Neural progenitor cell (in vitro differentiated cells): ENCODE measurements around the gene GALNTL6. TPM values are rescaled to one million over a fixed set of nuclear protein-coding genes. Genes with fewer than 3 reads are reported as not detected.

Source experiments
- DNase-seq: peaks from one replicate; pipeline ENCODE4 v3.0.0-alpha.2; 2016; ENCODE audit warnings: low spot score
- H2AFZ ChIP-seq: fragments of 200-600 bp; sonication (generic); replicated peaks from 2 replicates; pipeline ENCODE4 v1.6.1; 2016; ENCODE audit warnings: antibody characterized with exemption
- H3F3A ChIP-seq: fragments of 200-600 bp; sonication (generic); 2 replicates; pipeline ENCODE4 v1.6.1; 2016; ENCODE audit warnings: antibody characterized with exemption, low read depth
- H3K27ac ChIP-seq: fragments of 200-600 bp; sonication (generic); 2 replicates; pipeline ENCODE4 v1.5.1; 2016; ENCODE audit warnings: mild to moderate bottlenecking
- H3K27me3 ChIP-seq: fragments of 200-600 bp; sonication (generic); 2 replicates; pipeline ENCODE4 v1.6.1; 2016; ENCODE audit warnings: mild to moderate bottlenecking, moderate library complexity
- H3K36me3 ChIP-seq: fragments of 200-600 bp; sonication (generic); 2 replicates; pipeline ENCODE4 v1.5.1; 2016
- H3K4me1 ChIP-seq: fragments of 200-600 bp; sonication (generic); 2 replicates; pipeline ENCODE4 v1.6.1; 2016; ENCODE audit warnings: mixed run types
- H3K4me2 ChIP-seq: fragments of 200-600 bp; sonication (generic); 2 replicates; pipeline ENCODE4 v1.6.1; 2016
- H3K4me3 ChIP-seq: fragments of 200-600 bp; sonication (generic); 2 replicates; pipeline ENCODE4 v1.5.1; 2016
- H3K79me2 ChIP-seq: fragments of 200-600 bp; sonication (generic); 2 replicates; pipeline ENCODE4 v1.6.1; 2016; ENCODE audit warnings: low read depth
- H3K9ac ChIP-seq: fragments of 200-600 bp; sonication (generic); 2 replicates; pipeline ENCODE4 v1.6.1; 2016
- H3K9me3 ChIP-seq: fragments of 200-600 bp; sonication (generic); 2 replicates; pipeline ENCODE4 v1.5.1; 2016; ENCODE audit warnings: low read depth
- H4K20me1 ChIP-seq: fragments of 200-600 bp; sonication (generic); 2 replicates; pipeline ENCODE4 v1.6.1; 2016; ENCODE audit warnings: low read depth
- H3K27ac Mint-ChIP-seq: 3 replicates; pipeline ENCODE4 v1.8.0; 2021; ENCODE audit warnings: mixed read lengths
- H3K27me3 Mint-ChIP-seq: 2 replicates; pipeline ENCODE4 v1.8.0; 2022; ENCODE audit warnings: low read depth, mild to moderate bottlenecking, inconsistent platforms, moderate library complexity, mixed read lengths; ENCODE audit not compliant: insufficient read depth
- H3K36me3 Mint-ChIP-seq: 3 replicates; pipeline ENCODE4 v1.8.0; 2021; ENCODE audit warnings: mixed read lengths
- H3K4me1 Mint-ChIP-seq: 3 replicates; pipeline ENCODE4 v1.8.0; 2021; ENCODE audit warnings: mixed read lengths
- H3K4me3 Mint-ChIP-seq: 3 replicates; pipeline ENCODE4 v1.8.0; 2021; ENCODE audit warnings: mild to moderate bottlenecking, moderate library complexity, mixed read lengths
- H3K9me3 Mint-ChIP-seq: 3 replicates; pipeline ENCODE4 v1.8.0; 2020; ENCODE audit warnings: mixed read lengths
- EZH2 ChIP-seq: fragments of 200-600 bp; sonication (generic); IDR thresholded peaks from 2 replicates; pipeline ENCODE4 v1.6.1; 2017; ENCODE audit warnings: antibody characterized with exemption, mild to moderate bottlenecking, moderate library complexity
- EZH2phosphoT487 ChIP-seq: fragments of 200-600 bp; sonication (generic); IDR thresholded peaks from 2 replicates; pipeline ENCODE4 v1.6.1; 2017; ENCODE audit warnings: antibody characterized with exemption
- total RNA-seq: library from RNA; depleted of rRNA; stranded (reverse); fragments of >200 nt; gene quantifications from 2 replicates; pipeline ENCODE4 v1.2.3, GENCODE V29; 2015; ENCODE audit warnings: low replicate concordance
- TF ChIP-seq, protein P1 (sequence below): fragments of 200-600 bp; sonication (generic); IDR thresholded peaks from 2 replicates; pipeline ENCODE4 v1.5.1; 2017; ENCODE audit warnings: antibody characterized with exemption, mild to moderate bottlenecking

The GALNTL6 gene
- total RNA-seq, 1 donor from 2014 or later: 0.15 TPM

DNA sequence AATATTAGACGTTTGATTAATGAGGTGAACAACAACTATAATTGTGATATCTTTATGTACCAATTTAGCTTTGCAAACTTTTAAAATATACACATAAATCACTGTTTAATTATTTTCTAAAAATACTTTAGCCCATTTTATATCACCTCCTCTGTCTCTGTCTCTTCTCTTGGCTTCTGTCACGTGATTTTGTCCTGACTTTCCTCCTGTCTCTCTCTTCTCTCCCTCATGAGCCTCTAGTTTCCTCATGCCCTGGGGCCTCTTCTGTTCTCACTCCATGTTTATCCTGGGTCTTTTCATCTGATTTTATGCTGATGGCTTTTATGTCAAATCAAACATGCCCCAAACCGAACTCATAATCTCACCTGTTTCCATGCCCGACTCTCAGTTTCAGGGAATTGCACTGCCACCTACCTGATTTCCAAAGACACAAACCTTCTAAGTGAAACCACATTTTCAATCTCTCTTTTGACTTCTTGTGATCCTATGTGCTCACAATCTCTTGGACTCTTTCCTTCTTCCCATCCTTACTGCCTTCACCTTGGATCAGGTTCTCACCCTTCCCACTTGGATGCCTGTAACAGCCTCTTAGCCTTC lies 1052.4 kb downstream of the GALNTL6 start:
- Histone ChIP-seq H3K27ac (no peak overlapping the region), H4K20me1 (no peaks in the 10 kb centered on the region), H3K4me2 (no peak overlapping the region), H3K9me3 (no peaks in the 10 kb centered on the region), H3K4me1 (no peaks in the 10 kb centered on the region), H3K4me3 (no peak overlapping the region), H3K79me2 (no peaks in the 10 kb centered on the region), H2AFZ (no peak overlapping the region), H3K9ac (no peak overlapping the region), H3K27me3 (no peaks in the 10 kb centered on the region), H3F3A (no peaks in the 10 kb centered on the region), H3K36me3 (no peaks in the 10 kb centered on the region)
- H3K36me3 Mint-ChIP-seq: peaks cover 2% of the 10 kb centered on the region
- TF ChIP-seq EZH2 (no peak), EZH2phosphoT487 (no peak)
- TF ChIP-seq, protein P1, sequence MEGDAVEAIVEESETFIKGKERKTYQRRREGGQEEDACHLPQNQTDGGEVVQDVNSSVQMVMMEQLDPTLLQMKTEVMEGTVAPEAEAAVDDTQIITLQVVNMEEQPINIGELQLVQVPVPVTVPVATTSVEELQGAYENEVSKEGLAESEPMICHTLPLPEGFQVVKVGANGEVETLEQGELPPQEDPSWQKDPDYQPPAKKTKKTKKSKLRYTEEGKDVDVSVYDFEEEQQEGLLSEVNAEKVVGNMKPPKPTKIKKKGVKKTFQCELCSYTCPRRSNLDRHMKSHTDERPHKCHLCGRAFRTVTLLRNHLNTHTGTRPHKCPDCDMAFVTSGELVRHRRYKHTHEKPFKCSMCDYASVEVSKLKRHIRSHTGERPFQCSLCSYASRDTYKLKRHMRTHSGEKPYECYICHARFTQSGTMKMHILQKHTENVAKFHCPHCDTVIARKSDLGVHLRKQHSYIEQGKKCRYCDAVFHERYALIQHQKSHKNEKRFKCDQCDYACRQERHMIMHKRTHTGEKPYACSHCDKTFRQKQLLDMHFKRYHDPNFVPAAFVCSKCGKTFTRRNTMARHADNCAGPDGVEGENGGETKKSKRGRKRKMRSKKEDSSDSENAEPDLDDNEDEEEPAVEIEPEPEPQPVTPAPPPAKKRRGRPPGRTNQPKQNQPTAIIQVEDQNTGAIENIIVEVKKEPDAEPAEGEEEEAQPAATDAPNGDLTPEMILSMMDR: no peak
- H3K27ac Mint-ChIP-seq: no peak overlapping the region
- DNase-seq: no peak
- H3K27me3 Mint-ChIP-seq: peaks cover 2% of the 10 kb centered on the region
- H3K9me3 Mint-ChIP-seq: peaks cover 16% of the 10 kb centered on the region
- peaks cover 9% of the 10 kb centered on the region for H3K4me1 Mint-ChIP-seq
- no peak overlapping the region for H3K4me3 Mint-ChIP-seq

DNA sequence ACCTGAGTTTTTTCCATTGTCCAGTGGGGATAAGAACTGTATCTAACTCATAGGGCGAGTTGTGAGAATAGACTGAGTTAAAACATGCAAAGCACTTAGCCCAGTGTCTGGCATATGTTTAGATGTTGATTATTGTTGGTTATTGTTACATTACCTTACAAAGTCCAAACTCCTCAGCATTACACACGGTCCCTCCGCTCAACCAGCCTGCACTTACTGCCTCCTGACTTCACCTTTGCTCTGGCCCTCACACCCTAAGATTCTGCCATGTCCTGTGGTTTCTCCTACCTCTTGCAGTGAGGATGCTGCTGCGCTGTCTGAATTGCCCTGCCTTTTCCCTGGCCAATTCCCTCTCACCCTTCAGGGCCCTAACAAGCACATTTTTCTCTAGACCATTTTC lies 1053.2 kb downstream of the GALNTL6 start:
- H3F3A ChIP-seq: no peaks in the 10 kb centered on the region
- no peaks in the 10 kb centered on the region for H3K36me3 ChIP-seq
- no peak for DNase-seq
- H3K79me2 ChIP-seq: no peaks in the 10 kb centered on the region
- H3K27me3 ChIP-seq: no peaks in the 10 kb centered on the region
- H3K9ac ChIP-seq: no peak overlapping the region
- Mint-ChIP-seq H3K4me1 (peaks cover 9% of the 10 kb centered on the region), H3K27ac (no peak overlapping the region), H3K9me3 (peaks cover 13% of the 10 kb centered on the region), H3K36me3 (peaks cover 2% of the 10 kb centered on the region), H3K4me3 (no peak overlapping the region), H3K27me3 (peaks cover 2% of the 10 kb centered on the region)
- H4K20me1 ChIP-seq: no peaks in the 10 kb centered on the region
- TF ChIP-seq, protein P1: no peak
- TF ChIP-seq EZH2phosphoT487 (no peak), EZH2 (no peak)
- no peak overlapping the region for H3K4me2 ChIP-seq
- no peaks in the 10 kb centered on the region for H3K9me3 ChIP-seq
- no peak overlapping the region for H2AFZ ChIP-seq
- H3K4me3 ChIP-seq: no peak overlapping the region
- no peak overlapping the region for H3K27ac ChIP-seq
- no peaks in the 10 kb centered on the region for H3K4me1 ChIP-seq

DNA sequence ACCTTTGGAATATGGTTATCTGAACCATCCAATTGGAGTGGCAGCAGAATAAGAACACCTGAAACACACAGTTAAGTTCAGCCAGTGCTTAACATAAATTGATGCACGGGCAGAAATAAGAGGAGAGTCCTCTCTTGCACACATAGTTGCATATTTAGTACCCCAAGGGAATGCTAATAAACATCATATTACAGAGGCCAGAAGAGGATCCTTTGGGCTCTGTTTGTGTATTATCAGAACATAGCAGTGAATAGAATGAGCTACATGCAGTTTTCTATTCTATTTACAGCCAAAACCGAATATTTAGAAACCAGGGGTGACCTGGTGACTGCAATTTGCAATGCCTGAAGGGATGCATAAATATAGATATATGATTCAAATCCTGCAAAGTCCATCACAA lies 1054.6 kb downstream of the GALNTL6 start:
- Histone ChIP-seq H3K4me1 (no peaks in the 10 kb centered on the region), H2AFZ (no peak overlapping the region), H4K20me1 (no peaks in the 10 kb centered on the region), H3F3A (no peaks in the 10 kb centered on the region), H3K79me2 (no peaks in the 10 kb centered on the region), H3K4me3 (no peak overlapping the region), H3K9me3 (no peaks in the 10 kb centered on the region), H3K9ac (no peak overlapping the region), H3K4me2 (no peak overlapping the region), H3K27ac (no peak overlapping the region), H3K36me3 (no peaks in the 10 kb centered on the region), H3K27me3 (no peaks in the 10 kb centered on the region)
- peaks cover 9% of the 10 kb centered on the region for H3K4me1 Mint-ChIP-seq
- no peaks in the 10 kb centered on the region for H3K36me3 Mint-ChIP-seq
- no peaks in the 10 kb centered on the region for H3K27me3 Mint-ChIP-seq
- H3K4me3 Mint-ChIP-seq: no peak overlapping the region
- H3K9me3 Mint-ChIP-seq: peaks cover 6% of the 10 kb centered on the region
- DNase-seq: no peak
- TF ChIP-seq, protein P1: no peak
- no peak for TF ChIP-seq EZH2phosphoT487
- TF ChIP-seq EZH2: no peak
- H3K27ac Mint-ChIP-seq: no peak overlapping the region
